PC-9 (cell line): ENCODE data around the gene ZDHHC17. TPM values are rescaled to one million over a fixed set of nuclear protein-coding genes. Genes with fewer than 3 reads are reported as not detected.

Experiments used
- BruUV-seq: library from RNA; stranded (reverse); fragments of 400-500 nt; replicated peaks from 2 replicates; lab custom pipeline; 2021; lab: Mats Ljungman, UMichigan
- CTCF ChIA-PET: fragments of 300-600 bp; sonication (Branson Sonifier 250); formaldehyde crosslinking; loops from one replicate; lab custom pipeline; 2022; ENCODE audit warnings: antibody characterized with exemption; lab: Charles Lee
- POLR2A ChIA-PET: fragments of 300-600 bp; sonication (Branson Sonifier 250); formaldehyde crosslinking; loops from one replicate; lab custom pipeline; 2022; ENCODE audit warnings: antibody characterized with exemption; ENCODE audit not compliant: unreplicated experiment; lab: Charles Lee
- DNase-seq, 2 experiments: peaks; one replicate each; pipeline versions ENCODE4 v3.0.0 to v3.0.0-alpha.2; 2015 to 2022; ENCODE audit warnings: mixed read lengths in 1 of 2
- H2AFZ ChIP-seq: fragments of 200-600 bp; sonication (generic); 2 replicates; pipeline ENCODE4 v1.8.1; 2017; ENCODE audit warnings: antibody characterized with exemption
- H3F3A ChIP-seq: fragments of 200-600 bp; sonication (generic); 2 replicates; pipeline ENCODE4 v1.8.1; 2017; ENCODE audit warnings: antibody characterized with exemption, mild to moderate bottlenecking, low read depth; ENCODE audit not compliant: insufficient read depth
- H3K27ac ChIP-seq: fragments of 200-600 bp; sonication (generic); 2 replicates; pipeline ENCODE4 v1.6.1; 2016; ENCODE audit warnings: mixed run types
- H3K27me3 ChIP-seq: fragments of 200-600 bp; sonication (generic); 2 replicates; pipeline ENCODE4 v1.6.1; 2016; ENCODE audit warnings: low read depth, mixed run types; ENCODE audit not compliant: insufficient read depth
- H3K36me3 ChIP-seq: fragments of 200-600 bp; sonication (generic); 2 replicates; pipeline ENCODE4 v1.6.1; 2016; ENCODE audit warnings: low read depth, mixed run types
- H3K4me1 ChIP-seq: fragments of 200-600 bp; sonication (generic); replicated peaks from 2 replicates; pipeline ENCODE4 v1.6.1; 2016; ENCODE audit warnings: mixed run types; ENCODE audit not compliant: insufficient read depth
- H3K4me2 ChIP-seq: fragments of 200-600 bp; sonication (generic); 2 replicates; pipeline ENCODE4 v1.6.1; 2017; ENCODE audit warnings: mixed run types
- H3K4me3 ChIP-seq: fragments of 200-600 bp; sonication (generic); 2 replicates; pipeline ENCODE4 v1.6.1; 2016; ENCODE audit warnings: mixed run types
- H3K79me2 ChIP-seq: fragments of 200-600 bp; sonication (generic); 2 replicates; pipeline ENCODE4 v1.6.1; 2017; ENCODE audit warnings: low read depth, mixed run types
- H3K9me2 ChIP-seq: fragments of 200-600 bp; sonication (generic); 2 replicates; pipeline ENCODE4 v1.8.1; 2017; ENCODE audit warnings: mild to moderate bottlenecking; ENCODE audit not compliant: insufficient read depth
- H3K9me3 ChIP-seq: fragments of 200-600 bp; sonication (generic); 2 replicates; pipeline ENCODE4 v1.8.1; 2016; ENCODE audit warnings: low read depth; ENCODE audit not compliant: insufficient read depth
- H4K20me1 ChIP-seq: fragments of 200-600 bp; sonication (generic); 2 replicates; pipeline ENCODE4 v1.8.1; 2017; ENCODE audit not compliant: insufficient read depth
- EZH2 ChIP-seq: fragments of 200-600 bp; sonication (generic); IDR thresholded peaks from 2 replicates; pipeline ENCODE4 v1.8.0; 2017; ENCODE audit warnings: antibody characterized with exemption, low read depth
- intact Hi-C: fragments of 100-400 bp; cut with micrococcal nuclease; formaldehyde crosslinking; loops from one replicate; pipeline ENCODE4 v1.10.0; 2022; ENCODE audit not compliant: unreplicated experiment
- total RNA-seq: library from RNA; stranded (reverse); gene quantifications from 2 replicates; pipeline ENCODE4 v1.2.3, GENCODE V29; 2021
- TF ChIP-seq, protein P1 (sequence below): fragments of 200-600 bp; sonication (generic); conservative IDR thresholded peaks from 2 replicates; pipeline ENCODE4 v1.6.1; 2017; ENCODE audit warnings: mixed run types, antibody characterized with exemption, mild to moderate bottlenecking, moderate library complexity

Gene ZDHHC17
- total RNA-seq, 1 experiment from 2014 or later, result 24.7 TPM

DNA sequence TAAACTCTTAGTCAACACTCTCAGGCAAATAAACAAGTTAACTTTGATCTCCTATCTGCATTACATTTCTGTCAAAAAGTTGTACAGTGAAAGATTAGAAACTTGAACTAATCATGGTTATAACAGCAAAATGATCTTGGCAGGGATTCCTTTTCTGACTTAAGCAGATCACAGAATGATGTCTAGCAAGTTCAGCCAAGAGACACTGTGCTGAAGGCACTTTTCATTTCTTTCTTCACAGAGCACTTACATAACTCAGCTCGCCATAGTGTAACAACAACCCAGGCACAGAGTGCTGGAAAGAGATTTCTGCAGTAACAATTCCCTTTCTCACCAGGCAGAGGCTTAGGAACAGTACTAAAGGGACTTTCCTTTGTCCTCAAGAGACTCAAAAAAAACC lies 134.5 kb downstream of the ZDHHC17 start:
- no TSS peak for BruUV-seq
- CTCF ChIA-PET, result no interaction called here
- H2AFZ ChIP-seq, result no peak overlapping the region
- no peaks in the 10 kb centered on the region for H4K20me1 ChIP-seq
- no peak overlapping the region for H3K27ac ChIP-seq
- H3K4me3 ChIP-seq, result no peak overlapping the region
- TF ChIP-seq EZH2, result no peak
- TF ChIP-seq, protein P1, sequence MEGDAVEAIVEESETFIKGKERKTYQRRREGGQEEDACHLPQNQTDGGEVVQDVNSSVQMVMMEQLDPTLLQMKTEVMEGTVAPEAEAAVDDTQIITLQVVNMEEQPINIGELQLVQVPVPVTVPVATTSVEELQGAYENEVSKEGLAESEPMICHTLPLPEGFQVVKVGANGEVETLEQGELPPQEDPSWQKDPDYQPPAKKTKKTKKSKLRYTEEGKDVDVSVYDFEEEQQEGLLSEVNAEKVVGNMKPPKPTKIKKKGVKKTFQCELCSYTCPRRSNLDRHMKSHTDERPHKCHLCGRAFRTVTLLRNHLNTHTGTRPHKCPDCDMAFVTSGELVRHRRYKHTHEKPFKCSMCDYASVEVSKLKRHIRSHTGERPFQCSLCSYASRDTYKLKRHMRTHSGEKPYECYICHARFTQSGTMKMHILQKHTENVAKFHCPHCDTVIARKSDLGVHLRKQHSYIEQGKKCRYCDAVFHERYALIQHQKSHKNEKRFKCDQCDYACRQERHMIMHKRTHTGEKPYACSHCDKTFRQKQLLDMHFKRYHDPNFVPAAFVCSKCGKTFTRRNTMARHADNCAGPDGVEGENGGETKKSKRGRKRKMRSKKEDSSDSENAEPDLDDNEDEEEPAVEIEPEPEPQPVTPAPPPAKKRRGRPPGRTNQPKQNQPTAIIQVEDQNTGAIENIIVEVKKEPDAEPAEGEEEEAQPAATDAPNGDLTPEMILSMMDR, result no peak
- H3K9me2 ChIP-seq, result no peaks in the 10 kb centered on the region
- POLR2A ChIA-PET, result no interaction called here
- no peak for DNase-seq
- no peaks in the 10 kb centered on the region for H3K36me3 ChIP-seq
- no peak overlapping the region for H3K4me2 ChIP-seq
- no peaks in the 10 kb centered on the region for H3K79me2 ChIP-seq
- no peaks in the 10 kb centered on the region for H3K4me1 ChIP-seq
- H3K9me3 ChIP-seq, result peaks cover 3% of the 10 kb centered on the region; the same call in 1 of the 2 replicates
- intact Hi-C loops, result no loop called here
- H3F3A ChIP-seq, result no peaks in the 10 kb centered on the region
- H3K27me3 ChIP-seq, result no peaks in the 10 kb centered on the region

DNA sequence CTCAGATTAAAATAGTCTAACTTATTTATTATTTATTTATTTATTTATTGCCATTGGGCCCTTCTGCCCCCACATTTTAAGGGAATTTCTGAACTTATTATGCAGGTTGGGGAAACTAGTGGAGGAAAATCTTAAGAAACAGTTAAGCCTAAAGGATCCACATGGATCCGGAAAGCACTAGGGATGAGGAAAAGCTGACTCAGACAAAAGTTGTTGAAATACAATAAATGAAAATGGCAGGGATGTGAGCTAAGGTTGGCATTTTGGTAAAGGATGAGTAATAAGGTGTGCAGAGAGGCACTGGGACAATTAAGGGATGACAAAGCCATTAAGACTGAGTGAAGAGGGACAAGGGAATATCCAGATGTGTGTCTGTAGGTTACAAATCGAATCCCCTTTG lies 135.6 kb downstream of the ZDHHC17 start:
- H4K20me1 ChIP-seq, result no peaks in the 10 kb centered on the region
- no peak overlapping the region for H2AFZ ChIP-seq
- H3K4me1 ChIP-seq, result no peaks in the 10 kb centered on the region
- intact Hi-C loops, result no loop called here
- H3K27me3 ChIP-seq, result no peaks in the 10 kb centered on the region
- DNase-seq, result no peak
- H3K4me2 ChIP-seq, result no peak overlapping the region
- POLR2A ChIA-PET, result no interaction called here
- H3K4me3 ChIP-seq, result no peak overlapping the region
- no TSS peak for BruUV-seq
- no peaks in the 10 kb centered on the region for H3K36me3 ChIP-seq
- no peak overlapping the region for H3K27ac ChIP-seq
- no peaks in the 10 kb centered on the region for H3K9me3 ChIP-seq
- CTCF ChIA-PET, result no interaction called here
- no peaks in the 10 kb centered on the region for H3K79me2 ChIP-seq
- H3F3A ChIP-seq, result no peaks in the 10 kb centered on the region
- no peaks in the 10 kb centered on the region for H3K9me2 ChIP-seq
- no peak for TF ChIP-seq EZH2
- TF ChIP-seq, protein P1, result no peak

DNA sequence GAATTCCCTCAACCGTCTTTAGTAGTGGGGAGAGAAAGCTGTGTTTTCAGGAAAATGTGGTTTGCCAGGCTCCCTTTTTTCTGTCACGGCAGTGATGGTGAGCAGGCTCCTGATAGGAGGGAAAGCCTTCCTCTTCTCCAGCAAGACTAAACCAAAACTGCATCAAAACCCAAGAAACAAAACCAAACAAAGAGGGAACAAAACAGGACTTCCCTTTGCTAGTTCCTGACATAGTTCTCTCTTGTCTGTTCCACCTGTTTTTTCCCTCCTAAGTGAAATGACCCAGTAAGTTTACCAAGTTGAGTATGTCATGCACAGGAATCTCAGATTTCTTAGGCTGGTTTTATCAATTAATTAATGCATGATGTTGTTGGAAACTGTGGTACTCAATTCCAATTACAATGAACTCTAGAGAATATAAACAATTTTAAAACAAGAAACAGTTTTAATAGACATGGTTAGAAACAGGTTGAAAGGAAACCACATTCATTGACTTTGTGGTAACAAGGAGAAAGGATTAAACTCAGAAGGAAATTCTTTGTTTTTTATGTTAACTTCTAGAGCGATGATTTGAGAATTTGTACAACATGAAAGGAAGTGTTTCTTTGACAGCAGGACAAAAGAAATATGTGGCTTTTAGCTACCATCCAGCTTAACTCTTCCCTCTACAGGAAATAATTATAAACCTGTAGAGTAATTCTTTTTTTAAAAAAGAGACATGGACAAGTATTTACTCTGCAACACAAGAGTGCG lies 137.9 kb downstream of the ZDHHC17 start:
- intact Hi-C loops, result no loop called here
- POLR2A ChIA-PET, result no interaction called here
- CTCF ChIA-PET, result no interaction called here

More for the DNA sequence above, 137.9 kb downstream of the ZDHHC17 start:
- Histone ChIP-seq H3K79me2 (no peaks in the 10 kb centered on the region), H3K9me3 (no peaks in the 10 kb centered on the region), H3F3A (no peaks in the 10 kb centered on the region), H2AFZ (no peak overlapping the region), H3K4me2 (no peak overlapping the region), H3K27me3 (no peaks in the 10 kb centered on the region), H3K9me2 (no peaks in the 10 kb centered on the region), H3K36me3 (no peaks in the 10 kb centered on the region), H4K20me1 (no peaks in the 10 kb centered on the region), H3K4me1 (no peaks in the 10 kb centered on the region), H3K27ac (no peak overlapping the region), H3K4me3 (no peak overlapping the region)
- no TSS peak for BruUV-seq
- no peak for TF ChIP-seq EZH2
- TF ChIP-seq, protein P1, result no peak
- no peak for DNase-seq

Other genes starting within 250 kb of the ZDHHC17 start
- 53.2 and 66.5 TPM in 2 replicates for gene OSBPL8, start 204.3 kb upstream of the ZDHHC17 start, total RNA-seq
- 4.1 and 4.5 TPM in 2 replicates for gene CSRP2, start 114.9 kb downstream of the ZDHHC17 start, total RNA-seq